Mucosa of descending colon (tissue), 3 donors: ENCODE measurements around the gene ZDHHC24. TPM values are rescaled to one million over a fixed set of nuclear protein-coding genes. Genes with fewer than 3 reads are reported as not detected.
"Not testable (repeated sequence)": the region's sequence is repeated elsewhere in the genome, so short reads cannot be mapped to it uniquely, and the experiment has no call there.

Source experiments
- ATAC-seq: fragments of 200-7000 bp; cut with Tn5 transposase; one replicate; pipeline ENCODE4 v1.9.1; 2020; ENCODE audit warnings: mild to moderate bottlenecking, moderate library complexity
- DNase-seq, 3 donors: peaks; one replicate each; pipeline ENCODE4 v3.0.0-alpha.2; 2020
- H3K36me3 ChIP-seq: fragments of 200-600 bp; one replicate; pipeline ENCODE4 v1.8.0; 2021; ENCODE audit warnings: low read depth, mild to moderate bottlenecking
- H3K4me1 ChIP-seq: fragments of 200-600 bp; one replicate; pipeline ENCODE4 v1.8.0; 2021; ENCODE audit warnings: low read depth, mild to moderate bottlenecking
- H3K4me3 ChIP-seq: fragments of 200-600 bp; one replicate; pipeline ENCODE4 v1.8.0; 2021; ENCODE audit warnings: mild to moderate bottlenecking
- H3K9me3 ChIP-seq: fragments of 200-600 bp; one replicate; pipeline ENCODE4 v1.8.0; 2021; ENCODE audit warnings: mild to moderate bottlenecking
- intact Hi-C, 2 donors: fragments of 100-400 bp; cut with DNase I in 1 of 2; cut with micrococcal nuclease in 1 of 2; formaldehyde crosslinking; loops; one replicate each; pipeline versions ENCODE4 v1.11.0 to v1.11.1; 2022; cut with DNase I, micrococcal nuclease
- total RNA-seq, 3 donors: library from RNA; stranded (reverse); fragmentation: NEBNext Ultra II Directional in 2 of 3; extraction: Animal tissue kit (Norgen Biotek cat#: 25700) in 2 of 3; gene quantifications; one replicate each; pipeline versions ENCODE4 v1.2.1 to v1.2.4, GENCODE V29; 2021 to 2023
- TF ChIP-seq, protein P1 (sequence below): fragments of 200-600 bp; IDR thresholded peaks from one replicate; pipeline ENCODE4 v1.8.0; 2022; ENCODE audit warnings: antibody characterized with exemption, mild to moderate bottlenecking
- donor health status: DM: no; HTN: no; CAD: no; lungs with moderate emphysema.
- donor health status: DM: no; HTN: no; CAD: no.
- donor health status: DM: no; HTN: yes; CAD: no.

ZDHHC24 gene
- total RNA-seq, 3 donors from 2014 or later: 9.1 to 11.8 (median 10.4) TPM

DNA sequence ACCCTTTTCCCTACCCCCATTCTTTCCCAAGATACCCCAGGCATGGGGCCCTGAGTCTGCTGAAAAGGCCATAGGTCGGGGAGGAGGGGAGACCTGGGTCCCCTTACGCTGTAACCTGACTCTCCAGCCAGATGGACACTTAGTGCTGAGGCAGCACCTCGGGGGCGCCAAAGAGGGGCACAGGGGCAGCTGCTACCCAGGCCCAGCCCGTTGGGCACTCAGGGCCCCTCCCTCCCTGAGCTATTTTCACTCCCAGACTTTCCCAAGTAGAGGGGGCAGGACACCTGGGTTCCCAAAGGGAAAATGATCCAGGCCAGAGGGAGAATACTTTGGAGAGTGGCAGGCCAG lies 1.8 kb upstream of the ZDHHC24 start:
- TF ChIP-seq, protein P1, sequence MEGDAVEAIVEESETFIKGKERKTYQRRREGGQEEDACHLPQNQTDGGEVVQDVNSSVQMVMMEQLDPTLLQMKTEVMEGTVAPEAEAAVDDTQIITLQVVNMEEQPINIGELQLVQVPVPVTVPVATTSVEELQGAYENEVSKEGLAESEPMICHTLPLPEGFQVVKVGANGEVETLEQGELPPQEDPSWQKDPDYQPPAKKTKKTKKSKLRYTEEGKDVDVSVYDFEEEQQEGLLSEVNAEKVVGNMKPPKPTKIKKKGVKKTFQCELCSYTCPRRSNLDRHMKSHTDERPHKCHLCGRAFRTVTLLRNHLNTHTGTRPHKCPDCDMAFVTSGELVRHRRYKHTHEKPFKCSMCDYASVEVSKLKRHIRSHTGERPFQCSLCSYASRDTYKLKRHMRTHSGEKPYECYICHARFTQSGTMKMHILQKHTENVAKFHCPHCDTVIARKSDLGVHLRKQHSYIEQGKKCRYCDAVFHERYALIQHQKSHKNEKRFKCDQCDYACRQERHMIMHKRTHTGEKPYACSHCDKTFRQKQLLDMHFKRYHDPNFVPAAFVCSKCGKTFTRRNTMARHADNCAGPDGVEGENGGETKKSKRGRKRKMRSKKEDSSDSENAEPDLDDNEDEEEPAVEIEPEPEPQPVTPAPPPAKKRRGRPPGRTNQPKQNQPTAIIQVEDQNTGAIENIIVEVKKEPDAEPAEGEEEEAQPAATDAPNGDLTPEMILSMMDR: no peak
- no peak for DNase-seq
- Histone ChIP-seq H3K4me3 (no peak overlapping the region), H3K9me3 (no peaks in the 10 kb centered on the region), H3K4me1 (peaks cover 25% of the 10 kb centered on the region), H3K36me3 (no peaks in the 10 kb centered on the region)
- intact Hi-C loops: no loop called here
- no peak for ATAC-seq

DNA sequence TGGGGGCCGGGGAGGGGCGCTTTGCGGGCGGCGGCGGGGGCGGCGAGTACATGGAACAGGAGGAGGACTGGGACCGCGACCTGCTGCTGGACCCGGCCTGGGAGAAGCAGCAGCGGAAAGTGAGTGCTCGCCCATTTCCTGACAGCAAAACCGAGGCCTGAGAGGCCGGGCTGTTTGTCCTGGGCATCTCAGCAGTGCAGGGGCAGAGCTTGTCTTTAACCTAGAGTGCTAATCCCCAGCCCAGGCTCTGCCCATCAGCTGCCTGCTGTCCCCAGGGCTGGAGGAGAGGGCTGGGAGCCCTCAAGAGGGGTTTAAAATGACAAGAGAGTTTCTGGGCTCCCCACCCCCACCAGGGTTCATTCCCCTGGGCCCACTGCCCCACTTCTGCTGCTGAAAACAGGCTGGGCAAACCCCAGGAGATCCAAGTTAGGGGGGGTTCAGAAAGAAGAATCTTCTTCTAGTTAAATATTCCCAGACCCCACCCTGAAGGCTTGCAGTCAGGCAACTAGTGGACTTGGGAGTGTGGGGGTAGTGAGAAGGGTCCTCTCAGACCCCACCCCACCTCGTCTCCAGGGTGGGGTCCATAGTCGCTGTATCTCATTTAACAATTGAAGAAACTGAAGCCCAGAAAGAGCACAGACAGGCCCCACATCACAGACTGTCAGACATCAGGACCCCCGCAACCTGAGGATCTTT lies 1.3 kb upstream of the ZDHHC24 start:
- DNase-seq (no peak), ATAC-seq (no peak)
- intact Hi-C loops: no loop called here
- peaks cover 25% of the 10 kb centered on the region for H3K4me1 ChIP-seq
- no peaks in the 10 kb centered on the region for H3K36me3 ChIP-seq
- TF ChIP-seq, protein P1: no peak
- no peak overlapping the region for H3K4me3 ChIP-seq
- H3K9me3 ChIP-seq: no peaks in the 10 kb centered on the region

DNA sequence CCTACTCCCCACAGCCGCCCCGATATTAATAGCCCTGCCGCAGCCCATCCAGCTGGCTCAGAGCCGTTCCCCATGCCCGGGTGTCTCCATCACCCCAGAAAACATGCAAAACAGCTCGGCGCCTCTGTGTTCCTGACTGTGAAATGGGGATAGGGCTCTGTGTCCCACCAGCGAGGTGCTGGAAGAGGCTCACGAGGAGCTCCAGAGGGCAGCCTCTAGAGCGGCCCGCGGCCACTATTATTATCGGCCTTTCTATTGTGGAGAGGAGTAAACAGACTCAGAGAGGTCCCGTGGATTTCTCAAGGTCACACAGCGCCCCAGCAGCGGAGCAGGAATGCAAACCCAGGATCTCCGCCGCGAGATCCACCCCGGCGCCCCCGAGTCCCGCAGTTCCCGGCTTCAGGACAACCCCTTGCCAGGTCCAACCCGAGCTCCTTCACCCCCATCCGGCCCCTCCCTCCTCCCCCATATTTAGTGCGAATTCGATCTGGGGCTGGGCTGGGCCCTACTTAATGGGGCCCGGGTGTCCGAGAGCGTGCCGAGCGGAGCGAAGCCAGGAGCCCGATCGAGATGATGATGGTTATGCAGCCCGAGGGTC lies 619 bp upstream of the ZDHHC24 start, which contains the start of gene ACTN3:
Gene ACTN3 (plus strand): TSS at position 536 of the 598 bp plus-strand sequence. CDS start 35 bp downstream, at position 571.
- Histone ChIP-seq H3K9me3 (no peaks in the 10 kb centered on the region), H3K4me1 (peaks cover 25% of the 10 kb centered on the region), H3K4me3 (peak within 1 kb of the TSS; percentile 68), H3K36me3 (no peaks in the 10 kb centered on the region)
- intact Hi-C loops: no loop called here
- TF ChIP-seq, protein P1: no peak
- DNase-seq: peak; percentile 27 to 70 (median 56)
- no peak for ATAC-seq

DNA sequence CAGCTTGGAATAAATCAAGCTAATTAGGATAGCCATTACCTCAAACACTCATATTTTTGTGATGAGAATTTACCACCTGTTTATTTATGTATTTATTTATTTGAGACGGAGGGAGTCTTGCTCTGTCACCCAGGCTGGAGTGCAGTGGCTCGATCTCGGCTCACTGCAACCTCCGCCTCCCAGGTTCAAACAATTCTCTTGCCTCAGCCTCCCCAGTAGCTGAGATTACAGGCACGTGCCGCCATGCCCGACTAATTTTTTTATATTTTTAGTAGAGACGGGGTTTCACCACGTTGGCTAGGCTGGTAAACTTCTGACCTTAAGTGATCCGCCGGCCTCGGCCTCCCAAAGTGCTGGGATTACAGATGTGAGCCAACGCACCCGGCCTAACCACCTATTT lies 896 bp downstream of the ZDHHC24 start:
- H3K36me3 ChIP-seq, H3K4me3 ChIP-seq, intact Hi-C loops, ATAC-seq, DNase-seq, H3K9me3 ChIP-seq: not testable (repeated sequence)
- peaks cover 25% of the 10 kb centered on the region for H3K4me1 ChIP-seq

DNA sequence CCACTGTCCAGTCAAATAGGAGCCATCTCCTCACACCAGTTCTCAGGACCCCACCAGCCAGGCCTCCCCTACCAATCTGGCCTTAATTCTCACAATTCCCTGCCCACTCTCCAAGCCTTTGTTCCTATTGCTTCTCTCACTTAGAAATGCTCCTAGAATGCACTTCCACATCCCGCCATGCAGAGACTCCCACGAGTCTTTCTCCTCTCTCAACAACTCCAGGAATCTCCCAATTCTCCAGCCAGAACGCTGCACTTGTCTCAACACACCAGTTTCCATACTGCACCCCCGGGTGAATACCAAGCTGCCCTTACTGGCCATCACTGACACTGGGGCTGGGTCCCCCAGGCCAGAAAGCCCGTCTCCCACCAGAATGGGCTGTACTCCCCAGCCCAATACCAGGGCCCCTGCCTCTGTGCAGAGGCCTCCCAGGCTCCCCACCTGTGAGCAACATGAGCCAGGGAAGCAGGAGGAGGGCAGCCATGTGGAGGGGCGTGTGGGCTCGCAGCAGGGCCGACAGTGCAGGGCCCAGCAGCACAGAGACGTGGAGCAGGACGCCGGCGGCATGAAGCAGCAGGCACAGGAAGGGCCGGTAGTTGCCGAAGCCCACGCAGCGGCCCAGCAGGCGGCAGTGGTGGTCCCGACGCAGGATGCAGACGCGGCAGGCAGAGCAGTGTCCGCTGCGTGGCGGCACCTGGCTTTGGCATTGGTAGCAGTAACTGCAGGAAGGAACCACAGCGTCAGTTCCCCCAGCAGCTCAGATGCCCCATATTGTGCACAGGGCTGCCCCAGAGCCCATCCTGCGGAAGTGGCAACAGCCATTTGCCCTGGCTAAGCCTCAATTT lies 2.4 kb downstream of the ZDHHC24 start:
- Histone ChIP-seq H3K36me3 (no peaks in the 10 kb centered on the region), H3K4me3 (no peak overlapping the region)

More for the DNA sequence above, 2.4 kb downstream of the ZDHHC24 start:
- H3K4me1 ChIP-seq: peaks cover 25% of the 10 kb centered on the region
- no peaks in the 10 kb centered on the region for H3K9me3 ChIP-seq
- intact Hi-C loops: no loop called here
- ATAC-seq: peak; percentile 22
- TF ChIP-seq, protein P1: no peak
- peak; percentile 38 to 85 (median 53) for DNase-seq
